Measurements from ENCODE around the gene PRDM16.
A peak's percentile ranks its signal among the peaks of the same experiment; 100 is the strongest.

The PRDM16 gene

DNA sequence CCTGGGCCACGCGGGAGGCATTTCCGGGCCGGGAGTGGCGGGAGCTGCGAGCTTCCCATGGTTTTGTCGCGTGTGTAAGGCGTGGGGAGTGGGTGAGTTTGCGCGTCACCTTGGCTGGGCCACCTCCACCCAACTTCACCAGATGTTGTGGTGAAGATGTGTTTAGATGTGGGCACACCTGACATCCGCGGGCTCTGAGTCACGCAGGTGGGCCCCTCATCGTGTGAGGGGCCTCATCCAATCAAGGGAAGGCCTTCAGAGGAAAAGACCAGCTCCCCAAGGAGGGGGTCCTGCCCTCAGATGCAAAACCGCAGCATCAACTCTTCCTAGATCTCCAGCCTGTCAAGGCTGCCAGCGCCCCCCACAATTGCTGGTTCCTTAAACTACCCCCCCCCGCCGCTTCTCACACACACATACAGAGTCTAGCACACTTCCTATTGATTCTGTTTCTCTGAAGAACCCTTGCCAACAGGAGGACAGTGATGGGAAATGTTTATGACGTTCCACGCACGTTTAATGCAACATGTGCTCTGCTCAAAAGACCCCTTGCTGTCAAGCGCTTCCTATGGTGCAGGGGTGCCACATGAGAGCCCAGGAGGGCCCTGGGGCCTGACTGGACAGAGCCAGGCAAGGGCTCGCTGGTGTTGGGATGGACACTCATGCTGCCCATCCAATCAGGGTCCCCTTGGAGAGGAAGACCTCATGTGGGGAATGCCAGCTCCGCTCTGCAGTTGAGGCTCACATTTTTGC, 35.8 kb upstream of the PRDM16 start:
- peak; percentile 72 for DNase-seq

DNA sequence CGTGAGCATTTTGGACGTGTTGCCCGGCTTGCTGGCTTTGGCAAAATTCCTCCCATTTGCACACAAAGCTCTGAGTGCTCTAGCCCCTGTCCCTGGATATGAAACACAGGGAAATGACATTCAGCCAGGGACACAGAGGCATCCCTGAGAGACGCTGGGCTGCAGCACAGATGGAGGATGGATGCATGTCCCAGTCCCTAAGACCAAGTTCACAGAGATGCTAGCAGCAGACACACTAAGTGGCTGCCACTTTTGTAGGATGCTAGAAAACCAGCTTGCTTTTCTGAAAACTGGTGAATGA, 35.3 kb upstream of the PRDM16 start:
- DNase-seq, result no peak

GRCh38 chr1:3034162-3034561, 34.8 kb upstream of the PRDM16 start:
- no peak for DNase-seq

GRCh38 chr1:3034728-3035562, 34.1 kb upstream of the PRDM16 start:
- peak; percentile 49 for DNase-seq

- DNase-seq, result peak; percentile 34
Observed at GRCh38 chr1:3035563-3036446, 33.2 kb upstream of the PRDM16 start.

DNA sequence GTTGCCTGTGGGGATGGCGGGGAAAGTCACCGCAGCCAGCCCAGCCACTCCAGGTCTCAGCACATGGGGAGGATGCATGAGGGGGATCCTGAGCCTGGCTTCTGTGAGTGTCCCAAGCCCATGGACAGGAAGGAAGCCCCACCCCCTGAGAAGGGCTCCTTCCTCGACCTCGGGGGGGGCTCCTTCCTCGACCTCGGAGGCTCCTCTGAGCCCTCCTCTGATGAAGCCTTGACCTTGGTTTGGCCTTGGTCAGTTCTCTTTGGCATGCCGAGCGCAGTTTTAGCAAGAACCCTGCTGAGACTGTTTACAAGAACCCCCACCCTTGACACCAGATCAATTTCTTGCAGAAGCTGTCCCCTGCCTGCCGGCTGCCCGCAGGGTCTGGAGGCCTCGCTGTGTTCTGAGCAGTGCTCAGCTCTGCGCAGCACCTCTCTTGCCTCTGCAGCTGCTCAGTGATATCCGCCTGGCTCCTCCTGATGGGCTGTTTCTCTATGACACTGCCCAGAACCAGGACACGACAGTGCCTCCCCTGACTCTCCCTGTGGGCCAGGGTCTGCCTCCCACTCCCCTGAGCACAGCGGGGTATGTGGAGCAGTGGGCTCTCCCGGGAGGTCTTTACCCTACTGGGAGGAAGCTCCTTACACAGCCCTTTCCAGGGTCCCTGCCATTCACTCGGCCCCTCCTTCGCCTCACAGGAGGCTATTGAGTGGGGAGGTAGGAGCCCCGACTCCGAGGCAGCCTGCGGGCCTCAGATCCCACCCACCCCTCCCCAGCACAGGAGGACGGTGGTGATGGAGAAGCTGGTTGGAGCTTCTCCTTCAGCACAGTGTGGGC, 32.3 kb upstream of the PRDM16 start:
- peak; percentile 58 for DNase-seq

DNA sequence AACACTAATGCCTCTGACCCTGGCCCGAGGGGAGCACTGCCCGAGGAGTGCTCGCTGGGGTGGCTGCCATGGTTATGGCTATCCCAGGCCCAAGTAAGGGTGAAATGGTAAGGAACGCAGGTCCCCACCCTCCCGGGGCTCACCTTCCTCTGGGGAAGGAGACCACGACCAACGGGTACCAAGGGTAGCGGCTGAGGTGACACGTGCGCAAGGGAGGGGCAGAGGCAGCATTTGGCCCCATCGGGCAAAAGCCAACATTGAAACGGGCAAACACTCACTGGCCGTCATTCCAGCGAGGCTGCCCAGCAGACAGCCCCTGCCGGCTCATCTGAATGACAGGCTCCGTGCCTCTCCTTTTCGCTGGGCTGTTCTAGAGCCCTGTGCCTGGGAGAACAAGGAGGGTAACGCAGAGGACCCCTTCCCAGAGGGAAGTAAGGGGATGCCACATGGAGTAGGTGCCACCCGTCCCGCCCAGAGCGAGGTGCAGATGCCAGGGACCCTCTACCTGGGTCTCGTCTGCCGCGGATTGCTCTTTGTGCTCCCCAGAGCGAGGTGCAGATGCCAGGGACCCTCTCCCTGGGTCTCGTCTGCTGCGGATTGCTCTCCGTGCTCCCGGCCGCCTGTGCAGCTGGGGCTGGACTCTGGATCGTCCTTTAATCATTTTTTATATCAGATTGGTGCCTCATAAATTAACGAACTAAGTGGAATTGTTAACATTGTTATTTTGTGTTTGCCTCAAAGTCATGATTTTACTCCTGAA, 31.5 kb upstream of the PRDM16 start:
- peak; percentile 48 for DNase-seq

- peak; percentile 50 for DNase-seq
Observed at GRCh38 chr1:3038113-3038551, 30.9 kb upstream of the PRDM16 start.

DNA sequence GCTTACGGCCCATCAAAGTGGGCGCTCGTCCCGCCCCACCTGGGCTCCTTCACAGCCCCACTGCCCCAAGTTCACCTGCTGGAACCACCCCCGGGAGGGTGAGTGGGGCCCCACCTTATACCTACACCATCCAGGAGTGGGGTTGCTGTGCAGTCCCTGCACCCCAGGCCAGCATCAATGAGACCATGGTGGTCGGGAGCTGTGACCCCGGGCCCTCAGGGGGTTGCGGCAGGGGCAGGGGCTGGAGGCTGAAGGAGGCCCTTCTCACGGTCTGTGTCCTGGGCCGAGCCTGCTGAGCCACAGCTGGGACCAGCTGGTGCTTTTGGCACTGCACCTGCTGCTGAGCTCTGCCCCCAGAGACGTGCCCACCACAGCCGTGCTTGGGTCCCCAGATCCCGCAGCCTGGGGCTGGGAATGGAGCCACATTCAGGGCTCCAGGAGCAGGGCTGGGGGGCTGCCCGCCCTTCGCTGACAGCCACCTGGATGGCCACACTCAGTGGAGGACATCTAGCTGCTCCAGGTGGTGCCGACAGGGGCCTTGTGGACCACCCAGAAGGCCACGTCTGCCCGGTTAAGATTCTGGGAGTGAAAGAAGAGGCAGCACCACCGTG, 30.3 kb upstream of the PRDM16 start:
- peak; percentile 60 for DNase-seq

GRCh38 chr1:3040004-3040403, 29.0 kb upstream of the PRDM16 start:
- DNase-seq, result peak; percentile 55

GRCh38 chr1:3042481-3042880, 26.5 kb upstream of the PRDM16 start:
- DNase-seq, result no peak

GRCh38 chr1:3049164-3049563, 19.8 kb upstream of the PRDM16 start:
- DNase-seq, result peak; percentile 43

GRCh38 chr1:3049905-3050304, 19.1 kb upstream of the PRDM16 start:
- peak; percentile 55 for DNase-seq

GRCh38 chr1:3050603-3051002, 18.4 kb upstream of the PRDM16 start:
- DNase-seq, result peak; percentile 45

DNA sequence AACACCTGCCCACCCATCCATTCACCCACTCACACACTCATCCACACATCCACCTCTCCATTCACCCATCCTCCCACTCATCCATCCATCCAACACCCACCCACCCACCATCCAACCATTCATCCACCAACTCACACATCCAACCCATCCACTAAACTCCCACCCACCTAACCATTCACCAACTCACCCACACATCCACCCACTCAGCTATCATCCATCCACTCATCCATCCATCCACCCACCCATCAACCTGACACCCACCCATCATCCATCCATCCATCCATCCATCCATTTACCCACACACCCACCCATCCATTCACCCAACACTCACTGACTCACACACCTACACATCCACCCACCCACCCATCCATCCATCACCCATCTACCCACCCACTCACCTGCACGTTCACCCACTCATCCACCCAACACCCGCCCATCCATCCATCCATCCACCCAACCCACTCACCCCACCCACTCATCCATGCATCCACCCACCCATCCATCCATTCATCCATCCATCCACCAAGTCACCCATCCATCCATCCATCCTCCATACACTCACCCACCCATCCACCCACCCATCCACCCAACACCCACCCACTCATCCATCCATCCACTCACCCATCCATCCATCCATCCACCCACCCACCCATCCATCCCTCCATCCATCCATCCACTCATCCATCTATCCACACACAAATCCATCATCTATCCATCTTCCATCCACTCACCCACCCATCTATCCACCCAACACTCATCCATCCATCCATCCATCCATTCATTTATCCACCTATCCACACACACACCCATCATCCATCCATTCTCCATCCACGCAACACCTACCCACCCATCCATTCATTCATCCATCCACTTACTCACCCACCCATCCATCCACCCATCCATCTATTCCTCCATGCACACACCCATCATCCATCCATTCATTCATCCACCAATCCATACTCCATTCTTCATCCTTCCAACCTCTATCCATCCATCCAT, 17.4 kb upstream of the PRDM16 start:
- peak; percentile 28 for DNase-seq

- peak; percentile 31 for DNase-seq
Observed at GRCh38 chr1:3052501-3052900, 16.5 kb upstream of the PRDM16 start.

DNA sequence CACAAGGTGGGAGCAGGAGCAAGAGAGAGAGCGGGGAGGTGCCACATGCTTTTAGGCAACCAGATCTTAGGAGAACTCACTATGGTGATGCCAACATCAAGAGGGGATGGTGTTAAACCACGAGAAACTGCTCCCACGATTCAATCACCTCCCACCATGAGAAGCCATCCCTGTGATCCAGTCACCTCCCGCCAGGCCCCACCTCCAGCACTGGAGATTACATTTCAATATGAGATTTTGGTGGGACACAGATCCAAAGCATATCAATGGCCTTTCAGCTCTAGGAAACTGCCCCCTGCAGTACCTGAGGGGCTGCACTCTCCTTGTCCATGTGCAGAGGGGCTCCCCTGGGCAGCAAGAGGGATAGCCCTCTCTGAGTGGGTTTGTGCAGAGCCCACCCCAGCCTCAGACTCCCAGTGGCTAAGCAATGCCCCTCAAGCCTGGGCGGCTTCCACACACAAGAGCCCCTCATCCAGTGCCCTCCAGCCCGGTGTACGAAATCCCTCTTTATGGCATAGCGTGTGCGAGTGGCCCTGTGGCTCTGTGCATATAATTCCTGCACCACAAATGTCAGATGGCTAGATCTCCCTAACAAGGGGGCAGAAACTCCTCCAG, 15.5 kb upstream of the PRDM16 start:
- DNase-seq, result peak; percentile 25

- no peak for DNase-seq
Observed at GRCh38 chr1:3053986-3054385, 15.0 kb upstream of the PRDM16 start.

DNA sequence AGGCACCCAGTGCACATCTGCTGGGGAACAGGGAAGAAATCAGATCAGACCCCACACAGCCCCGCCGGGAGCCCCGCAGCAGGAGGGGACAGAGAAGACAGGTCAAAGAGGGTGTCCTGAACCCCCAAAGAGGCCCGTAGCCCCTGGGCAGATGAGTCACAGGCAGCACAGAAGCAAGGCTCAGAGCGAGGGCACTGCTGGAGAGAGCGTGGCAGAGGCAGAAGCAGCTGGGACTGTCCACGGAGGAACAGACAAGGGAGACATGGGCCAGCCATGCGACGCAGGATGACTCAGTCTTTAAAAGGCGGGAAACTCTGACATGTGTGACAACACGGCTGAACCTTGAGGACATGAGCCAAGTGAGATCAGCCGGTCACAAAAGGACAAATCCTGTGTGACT, 14.5 kb upstream of the PRDM16 start:
- peak; percentile 39 for DNase-seq

Data from activated effector memory CD4-positive, alpha-beta T cell treated with anti-CD3 and anti-CD28 coated beads, Interleukin-2, amount 50 U/mL, for 16 hours (primary cell).